ENCODE results near the gene CCDC107.

GRCh38 chr9:35686222-35687203 lies 28.4 kb downstream of the CCDC107 start:
- TF ChIP-seq CTCF (IDR thresholded peaks at IDR 0.05; ENCODE audit: poor library complexity) = no peak
- no peak for TF ChIP-seq EZH2 (IDR thresholded peaks at IDR 0.05; ENCODE audit: borderline replicate concordance)

All from hepatocyte (in vitro differentiated cells).